GM21737 (cell line): ENCODE measurements around the gene SFTPD.
"Not testable (repeated sequence)": the region's sequence is repeated elsewhere in the genome, so short reads cannot be mapped to it uniquely, and the experiment has no call there.

Experiments used
- ATAC-seq: cut with Tn5 transposase; IDR thresholded peaks from one replicate; pipeline ENCODE4 v1.9.1; 2021; ENCODE audit warnings: mild to moderate bottlenecking, moderate library complexity; ENCODE audit not compliant: unreplicated experiment

The SFTPD gene

GRCh38 chr10:79927111-79927828 lies 21.6 kb downstream of the SFTPD start:
- ATAC-seq: no peak

- ATAC-seq: no peak
These were observed 22.9 kb downstream of the SFTPD start for GRCh38 chr10:79926037-79926436.

- no peak for ATAC-seq
These were observed 23.3 kb downstream of the SFTPD start for GRCh38 chr10:79925614-79926013.

DNA sequence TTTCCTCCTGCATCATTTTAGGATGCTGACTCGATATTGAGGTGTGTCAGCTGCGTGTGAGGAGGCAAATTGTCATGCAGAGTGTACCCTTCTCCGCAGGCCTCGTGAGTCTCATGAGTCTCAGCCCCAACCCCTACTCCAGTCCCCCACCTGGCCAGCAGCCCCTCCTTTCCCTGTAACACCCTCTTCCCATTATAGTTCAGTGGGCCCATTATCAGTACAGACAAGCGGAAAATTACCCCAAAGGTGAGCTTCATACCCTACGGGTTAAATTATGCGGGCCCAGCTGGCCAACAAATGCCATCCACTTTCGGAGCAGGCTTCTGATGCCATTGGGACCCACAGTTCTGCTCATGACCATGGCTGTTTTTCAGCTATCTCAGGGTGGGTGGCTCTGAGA lies 25.2 kb downstream of the SFTPD start:
- ATAC-seq: no peak

DNA sequence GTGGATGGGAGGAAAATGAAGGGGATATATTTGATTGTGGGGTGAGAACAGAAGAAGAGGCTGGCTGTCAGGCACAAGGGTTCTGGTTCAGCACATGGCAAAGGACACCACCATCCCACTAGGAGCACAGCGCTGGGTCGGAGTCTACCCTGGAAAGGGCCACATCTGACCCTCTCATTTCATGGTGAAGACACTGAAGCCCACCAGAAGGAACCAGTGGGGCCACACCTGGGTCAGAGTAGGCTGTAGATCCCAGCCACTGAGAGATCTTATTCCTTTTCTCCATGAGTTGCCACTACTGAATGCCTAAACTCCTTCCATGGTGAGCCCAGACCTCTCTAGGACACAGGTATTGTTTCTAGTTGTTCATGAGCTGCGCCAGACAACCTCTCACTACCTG lies 25.8 kb downstream of the SFTPD start:
- ATAC-seq: no peak

DNA sequence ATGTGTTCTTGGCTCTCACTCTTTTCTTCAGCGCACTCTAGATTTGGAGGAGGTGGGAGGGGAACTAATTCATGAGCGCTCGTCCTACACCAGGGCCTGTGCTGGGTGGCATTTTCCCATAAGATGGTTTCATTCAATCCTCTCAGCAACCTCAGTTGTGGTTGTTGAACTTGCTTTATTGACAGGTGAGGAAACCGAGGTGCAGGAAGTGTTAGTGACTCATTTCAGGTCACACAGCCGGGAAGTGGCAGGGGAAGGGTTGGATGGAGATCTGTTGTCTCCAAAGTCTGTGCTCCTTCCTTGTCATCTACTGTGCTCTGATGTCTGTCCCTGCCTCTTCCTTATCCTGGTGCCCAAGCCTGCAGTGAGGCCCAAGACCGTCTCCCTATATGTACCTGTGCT lies 26.9 kb downstream of the SFTPD start:
- not testable (repeated sequence) for ATAC-seq

DNA sequence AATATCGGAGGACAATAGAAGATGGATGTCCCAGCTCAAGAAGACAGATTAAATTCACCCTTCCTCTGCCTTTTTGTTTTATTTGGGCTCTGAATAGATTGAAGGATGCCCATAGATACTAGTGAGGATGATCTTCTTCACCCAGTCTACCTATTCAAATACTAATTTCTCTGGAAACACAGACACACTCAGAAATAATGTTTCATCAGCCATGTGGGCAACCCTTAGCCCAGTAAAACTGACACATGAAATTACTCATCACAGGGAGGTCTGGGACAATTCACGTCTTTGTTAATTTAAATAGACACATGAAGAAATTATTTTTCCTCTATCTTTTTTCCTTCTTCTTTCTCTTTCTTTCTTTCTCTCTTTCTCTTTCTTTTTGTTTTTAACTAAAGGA lies 33.1 kb downstream of the SFTPD start:
- not testable (repeated sequence) for ATAC-seq

DNA sequence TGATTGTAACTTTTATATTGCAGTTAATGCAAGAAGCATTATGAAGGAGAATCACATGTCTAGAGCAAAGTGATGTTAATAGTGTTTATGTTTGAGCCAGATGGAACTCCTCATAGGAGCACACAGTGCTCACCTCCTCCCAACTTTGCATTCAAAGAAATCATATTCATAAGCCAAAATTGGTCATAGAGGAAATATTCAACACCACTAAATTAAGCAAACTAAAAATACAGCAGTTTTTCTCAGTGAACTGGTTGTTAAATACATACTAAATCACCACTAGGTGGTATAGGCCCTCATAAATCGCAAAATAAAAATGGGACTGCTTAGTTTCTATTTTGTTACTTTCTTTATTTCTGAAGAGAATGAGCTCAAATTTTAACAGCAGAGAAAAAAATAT lies 34.4 kb downstream of the SFTPD start:
- ATAC-seq: not testable (repeated sequence)

DNA sequence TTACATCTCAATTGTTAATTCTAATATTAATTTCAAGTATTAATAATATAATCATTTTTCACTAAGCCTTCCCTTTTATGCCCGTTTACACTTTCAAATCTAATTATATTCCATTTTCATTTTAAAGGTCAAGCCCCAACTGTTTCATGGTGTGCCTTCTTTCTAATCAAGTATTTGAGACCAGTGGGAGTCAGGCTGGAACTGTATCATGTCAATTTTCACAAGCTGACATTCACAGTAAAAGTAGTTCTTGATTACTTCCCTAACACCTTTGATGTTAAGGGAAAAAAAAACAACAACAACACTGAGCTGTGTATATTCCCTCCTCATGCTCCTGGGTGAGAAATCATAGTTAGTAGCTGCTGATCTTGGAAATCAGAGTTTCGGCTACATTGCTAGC lies 38.1 kb downstream of the SFTPD start:
- ATAC-seq: no peak

GRCh38 chr10:79910344-79910743 lies 38.6 kb downstream of the SFTPD start:
- no peak for ATAC-seq

DNA sequence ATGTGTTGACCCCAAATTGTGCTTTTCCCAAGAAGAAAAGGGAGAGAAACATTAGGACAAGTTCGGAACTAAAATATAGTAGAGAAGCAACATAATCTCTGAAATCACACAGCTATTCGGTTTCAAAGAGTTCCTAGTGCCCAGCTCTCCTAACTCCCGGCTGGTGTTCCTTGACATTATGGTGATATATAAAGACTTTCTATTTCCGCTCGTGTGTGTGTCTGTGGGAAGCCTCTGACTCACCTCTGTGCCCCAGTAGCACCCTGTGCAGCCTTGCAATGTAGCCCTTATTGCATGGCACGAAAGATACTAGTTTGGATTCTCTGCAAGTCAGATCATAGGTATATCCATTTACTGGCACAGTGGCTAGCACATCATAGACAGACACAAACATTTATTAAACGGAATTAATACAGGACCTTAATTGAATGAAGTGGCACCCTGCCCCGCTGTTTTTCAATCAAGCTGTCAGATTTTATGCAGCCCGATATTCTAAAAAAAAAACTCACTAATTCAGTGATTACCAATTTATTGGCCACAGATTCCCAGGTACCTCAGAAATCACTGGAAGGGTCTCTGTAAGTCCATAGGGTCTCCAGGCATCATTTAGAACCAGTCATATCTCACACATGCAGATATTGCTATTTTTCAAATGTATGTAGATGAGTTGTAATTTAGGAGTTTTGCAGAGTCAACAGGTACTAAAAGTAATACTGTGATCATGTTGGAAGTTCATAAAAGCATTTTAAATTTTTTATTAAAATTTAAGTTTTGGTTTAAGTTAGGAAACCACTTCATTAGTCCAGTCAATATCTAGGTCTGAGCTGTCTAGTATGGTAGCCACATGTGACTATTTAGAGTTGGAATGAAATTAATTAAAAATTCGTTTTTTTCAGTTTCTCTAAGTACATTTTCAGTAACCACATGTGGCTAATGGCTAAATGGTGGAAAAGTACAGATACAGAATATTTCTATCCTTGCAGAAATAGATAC lies 43.3 kb downstream of the SFTPD start:
- ATAC-seq: no peak

DNA sequence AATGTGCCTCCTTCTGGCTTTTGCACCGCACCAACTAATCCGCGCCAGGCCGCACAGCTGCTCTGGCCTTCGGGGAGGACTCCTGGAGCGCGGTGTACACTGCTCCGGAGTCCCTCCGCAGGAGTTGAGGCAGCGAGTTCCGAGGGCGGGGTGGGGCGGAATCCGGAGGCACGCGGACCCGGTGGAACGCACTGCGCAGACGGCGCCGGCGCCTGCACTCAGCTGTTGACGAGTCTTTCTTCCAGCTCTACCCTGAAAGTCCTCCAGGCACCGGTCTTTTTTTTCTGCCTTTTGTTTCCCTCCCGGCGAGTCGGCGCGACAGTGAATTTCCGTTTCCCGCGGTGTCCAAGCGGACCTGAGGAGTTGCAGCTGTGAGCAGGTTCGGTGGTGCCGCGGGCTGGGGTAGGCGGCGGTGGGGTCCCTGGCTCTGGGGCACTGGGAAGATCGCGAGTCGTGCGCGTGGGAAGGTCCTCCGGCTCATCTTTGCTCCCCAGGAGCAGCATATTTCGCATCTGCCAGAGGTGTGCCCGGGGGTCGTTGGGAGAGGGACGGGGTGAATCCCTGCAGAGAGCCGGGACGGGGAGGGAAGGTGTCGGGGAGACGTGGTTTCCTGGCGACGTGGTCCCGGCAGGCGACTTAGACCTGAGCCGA lies 44.1 kb downstream of the SFTPD start:
- no peak for ATAC-seq

- not testable (repeated sequence) for ATAC-seq
These were observed 47.3 kb downstream of the SFTPD start for GRCh38 chr10:79901571-79901970.

DNA sequence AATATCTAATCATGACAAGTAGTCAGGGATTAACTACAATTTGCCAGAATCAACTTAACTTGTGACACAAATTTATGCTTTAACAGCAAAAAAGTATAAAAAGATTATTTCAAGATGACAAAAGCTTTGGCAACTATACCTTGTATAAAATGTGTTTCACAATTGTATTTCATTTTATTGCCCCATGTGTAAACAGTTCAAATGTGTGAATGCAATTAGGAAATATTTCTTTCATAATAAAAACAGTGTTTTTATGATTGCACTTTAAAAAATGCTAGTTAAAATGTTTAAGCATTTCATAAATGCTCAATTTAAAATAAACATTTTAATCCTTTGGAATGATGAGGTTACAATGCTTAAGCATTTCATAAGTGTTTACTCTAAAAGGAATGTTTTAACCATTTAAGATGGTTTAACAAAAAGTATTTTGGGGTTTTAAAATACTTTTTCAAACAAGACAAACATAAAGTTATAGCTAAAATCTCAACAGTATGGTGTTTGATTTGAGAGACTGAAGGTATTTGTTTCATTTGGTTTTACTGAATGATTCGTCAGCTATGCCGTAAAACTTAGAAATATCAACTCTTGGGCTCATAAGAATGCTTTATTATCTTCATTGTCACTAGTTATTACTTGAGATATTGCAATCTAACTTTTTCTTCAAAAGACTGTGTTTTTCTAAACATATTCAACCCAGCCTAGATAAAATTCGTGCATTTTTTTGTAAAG lies 50.1 kb downstream of the SFTPD start:
- no peak for ATAC-seq

DNA sequence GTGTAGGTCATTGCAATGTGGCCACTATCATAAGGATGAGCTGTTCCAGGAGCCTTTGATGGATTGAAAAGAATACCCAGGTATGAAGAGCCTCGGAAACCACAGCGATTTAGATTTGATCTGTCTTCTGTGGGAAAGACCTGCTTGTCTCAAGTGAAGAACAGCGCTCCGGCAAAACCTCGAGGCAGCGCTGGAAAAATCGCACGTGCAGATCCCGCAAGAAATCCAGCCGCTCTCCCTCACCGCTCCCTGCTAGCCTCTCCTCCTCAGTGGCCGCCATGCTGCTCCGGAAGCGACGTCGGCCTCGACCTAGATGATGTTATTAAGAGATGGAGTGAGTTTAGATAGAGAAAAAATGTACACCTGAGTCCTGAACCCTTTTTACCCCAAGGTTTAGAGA lies 56.0 kb downstream of the SFTPD start:
- ATAC-seq: not testable (repeated sequence)

GRCh38 chr10:79890469-79890868 lies 58.4 kb downstream of the SFTPD start:
- no peak for ATAC-seq

GRCh38 chr10:79888984-79889383 lies 59.9 kb downstream of the SFTPD start:
- ATAC-seq: not testable (repeated sequence)
